Bronchial epithelial cell (primary cell): Measurements from ENCODE around the gene ANKRD42. TPM values are rescaled to one million over a fixed set of nuclear protein-coding genes. Genes with fewer than 3 reads are reported as not detected.
"Not testable (repeated sequence)": the region's sequence is repeated elsewhere in the genome, so short reads cannot be mapped to it uniquely, and the experiment has no call there.

Experiments
- DNase-seq: peaks from one replicate; pipeline ENCODE4 v3.0.0-alpha.2; 2010; ENCODE audit warnings: low read depth
- FAIRE-seq: peaks from 2 replicates; lab custom pipeline; 2011; peaks lifted over from hg19 to GRCh38; lab: Jason Lieb, UNC
- H3K27me3 ChIP-seq: 2 replicates; pipeline ENCODE4 v1.5.1; 2011; ENCODE audit warnings: low read length; ENCODE audit not compliant: control insufficient read depth, insufficient read depth
- H3K36me3 ChIP-seq: 2 replicates; pipeline ENCODE4 v1.5.1; 2011; ENCODE audit warnings: low read length; ENCODE audit not compliant: control insufficient read depth, insufficient read depth
- H3K4me3 ChIP-seq: 2 replicates; pipeline ENCODE4 v1.5.1; 2011; ENCODE audit warnings: mild to moderate bottlenecking, low read depth, low read length, control low read depth
- CTCF ChIP-seq: IDR thresholded peaks from 2 replicates; pipeline ENCODE4 v1.5.1; 2011; ENCODE audit warnings: mild to moderate bottlenecking, moderate library complexity, low read length, control low read depth, inconsistent platforms; ENCODE audit not compliant: insufficient read depth, severe bottlenecking
- total RNA-seq: library from RNA; depleted of rRNA; stranded (reverse); fragments of >200 nt; gene quantifications from 2 replicates; pipeline ENCODE4 v1.2.1, GENCODE V29; 2014

ANKRD42 gene
- total RNA-seq, 1 donor from 2014 or later = 4.7 TPM

- Histone ChIP-seq H3K36me3 (peaks cover 3% of the 10 kb centered on the region), H3K4me3 (no peak overlapping the region), H3K27me3 (no peaks in the 10 kb centered on the region)
- TF ChIP-seq CTCF = no peak
- FAIRE-seq (no peak), DNase-seq (no peak)
Observed at GRCh38 chr11:83259559-83259958, 66.0 kb downstream of the ANKRD42 start.

GRCh38 chr11:83265331-83265730 lies 71.8 kb downstream of the ANKRD42 start:
- FAIRE-seq = no peak
- Histone ChIP-seq H3K27me3 (no peaks in the 10 kb centered on the region), H3K4me3 (no peak overlapping the region), H3K36me3 (no peaks in the 10 kb centered on the region)
- DNase-seq = no peak
- no peak for TF ChIP-seq CTCF

- not testable (repeated sequence) for H3K4me3 ChIP-seq, H3K27me3 ChIP-seq, FAIRE-seq, DNase-seq, H3K36me3 ChIP-seq
Observed at GRCh38 chr11:83269080-83269479, 75.6 kb downstream of the ANKRD42 start.

- not testable (repeated sequence) for DNase-seq, FAIRE-seq, H3K36me3 ChIP-seq, H3K4me3 ChIP-seq, H3K27me3 ChIP-seq
Observed at GRCh38 chr11:83271734-83272133, 78.2 kb downstream of the ANKRD42 start.

- FAIRE-seq = no peak
- no peak for TF ChIP-seq CTCF
- DNase-seq = peak; percentile 32
Observed at GRCh38 chr11:83272627-83273026, 79.1 kb downstream of the ANKRD42 start.

GRCh38 chr11:83275888-83276641 lies 82.6 kb downstream of the ANKRD42 start:
- no peak for DNase-seq
- FAIRE-seq = no peak
- no peaks in the 10 kb centered on the region for H3K27me3 ChIP-seq
- TF ChIP-seq CTCF = no peak
- H3K4me3 ChIP-seq = no peak overlapping the region
- H3K36me3 ChIP-seq = peaks cover 6% of the 10 kb centered on the region

More at GRCh38 chr11:83272627-83273026, 79.1 kb downstream of the ANKRD42 start:
- no peak overlapping the region for H3K4me3 ChIP-seq
- H3K36me3 ChIP-seq = peaks cover 4% of the 10 kb centered on the region
- no peaks in the 10 kb centered on the region for H3K27me3 ChIP-seq

GRCh38 chr11:83278351-83278750 lies 84.8 kb downstream of the ANKRD42 start:
- no peak for DNase-seq
- no peak for TF ChIP-seq CTCF
- peaks cover 4% of the 10 kb centered on the region for H3K36me3 ChIP-seq
- no peak for FAIRE-seq
- H3K4me3 ChIP-seq = no peak overlapping the region
- H3K27me3 ChIP-seq = no peaks in the 10 kb centered on the region
